Suprapubic skin (tissue), 4 donors: ENCODE measurements around the gene RIMS1. TPM values are rescaled to one million over a fixed set of nuclear protein-coding genes. Genes with fewer than 3 reads are reported as not detected.

Experiments used
- DNase-seq, 2 donors: peaks; one replicate each; pipeline ENCODE4 v3.0.0-alpha.2; 2019; ENCODE audit warnings: low spot score in 2 of 2
- H3K27ac ChIP-seq: fragments of 200-600 bp; sonication (generic); one replicate; pipeline ENCODE4 v1.5.1; 2019
- H3K27me3 ChIP-seq: fragments of 200-600 bp; sonication (generic); one replicate; pipeline ENCODE4 v1.5.1; 2019
- H3K36me3 ChIP-seq: fragments of 200-600 bp; sonication (generic); one replicate; pipeline ENCODE4 v1.5.1; 2019
- H3K4me1 ChIP-seq: fragments of 200-600 bp; sonication (generic); one replicate; pipeline ENCODE4 v1.5.1; 2019
- H3K4me3 ChIP-seq: fragments of 200-600 bp; sonication (generic); one replicate; pipeline ENCODE4 v1.5.1; 2019; ENCODE audit warnings: mild to moderate bottlenecking
- H3K9me3 ChIP-seq: fragments of 200-600 bp; sonication (generic); one replicate; pipeline ENCODE4 v1.5.1; 2019
- EP300 ChIP-seq: sonication (generic); formaldehyde crosslinking; IDR thresholded peaks from one replicate; pipeline ENCODE4 v1.6.1; 2017; ENCODE audit warnings: antibody characterized with exemption
- POLR2A ChIP-seq, 2 donors: fragments of 450-650 bp; IDR thresholded peaks; one replicate each; pipeline ENCODE4 v1.6.1; 2017; ENCODE audit warnings: antibody characterized with exemption in 2 of 2, mild to moderate bottlenecking in 2 of 2, moderate library complexity in 2 of 2
- POLR2AphosphoS5 ChIP-seq, 3 donors: sonication (generic); formaldehyde crosslinking; IDR thresholded peaks; one replicate each; pipeline ENCODE4 v1.6.1; 2017; ENCODE audit warnings: antibody characterized with exemption in 3 of 3
- WGBS: methylation state at CpG from one replicate; pipeline ENCODE4 v1.1.5; 2018; 5-methylcytosine and 5-hydroxymethylcytosine counted together
- total RNA-seq, 4 donors: library from RNA; depleted of rRNA; stranded (reverse); fragments of >200 nt; gene quantifications; one replicate each; pipeline ENCODE4 v1.1.0, GENCODE V29; 2016
- TF ChIP-seq, protein P1 (sequence below), 2 donors: fragments of 200-600 bp in 1 of 2; fragments of 450-650 bp in 1 of 2; sonication (generic) in 1 of 2; IDR thresholded peaks; one replicate each; pipeline ENCODE4 v1.5.1; 2016 to 2019; ENCODE audit warnings: antibody characterized with exemption in 2 of 2, mild to moderate bottlenecking in 1 of 2, moderate library complexity in 1 of 2

The RIMS1 gene
- total RNA-seq, 4 donors from 2014 or later = 2.9 to 9.7 (median 4.5) TPM

DNA sequence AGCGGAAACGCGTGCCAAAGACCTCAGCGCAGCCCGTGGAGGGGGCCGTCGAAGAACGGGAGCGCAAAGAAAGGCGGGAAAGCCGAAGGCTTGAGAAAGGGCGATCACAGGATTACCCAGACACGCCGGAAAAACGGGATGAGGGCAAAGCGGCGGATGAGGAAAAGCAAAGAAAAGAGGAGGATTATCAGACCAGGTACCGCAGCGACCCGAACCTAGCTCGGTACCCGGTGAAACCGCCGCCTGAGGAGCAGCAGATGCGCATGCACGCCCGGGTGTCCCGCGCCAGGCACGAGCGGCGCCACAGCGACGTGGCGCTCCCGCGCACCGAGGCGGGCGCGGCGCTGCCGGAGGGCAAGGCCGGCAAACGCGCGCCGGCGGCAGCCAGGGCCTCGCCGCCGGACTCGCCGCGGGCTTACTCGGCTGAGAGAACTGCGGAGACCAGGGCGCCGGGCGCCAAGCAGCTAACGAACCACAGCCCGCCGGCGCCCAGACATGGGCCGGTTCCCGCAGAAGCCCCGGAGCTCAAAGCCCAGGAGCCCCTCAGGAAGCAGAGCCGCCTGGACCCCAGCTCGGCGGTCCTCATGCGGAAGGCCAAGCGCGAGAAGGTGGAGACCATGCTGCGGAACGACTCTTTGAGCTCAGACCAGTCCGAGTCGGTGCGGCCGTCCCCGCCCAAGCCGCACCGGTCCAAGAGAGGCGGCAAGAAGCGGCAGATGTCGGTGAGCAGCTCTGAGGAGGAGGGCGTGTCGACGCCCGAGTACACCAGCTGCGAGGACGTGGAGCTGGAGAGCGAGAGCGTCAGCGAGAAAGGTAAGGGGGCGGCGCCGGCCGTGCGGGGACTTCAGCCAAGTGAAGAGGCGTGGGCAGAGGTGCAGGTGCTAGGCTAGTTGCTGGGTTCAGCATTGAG is 296.2 kb downstream of the RIMS1 start:
- Histone ChIP-seq H3K4me3 (peak overlapping the region; percentile 49), H3K27ac (no peak overlapping the region), H3K9me3 (no peaks in the 10 kb centered on the region), H3K27me3 (peaks cover 30% of the 10 kb centered on the region), H3K36me3 (no peaks in the 10 kb centered on the region), H3K4me1 (peaks cover 12% of the 10 kb centered on the region)
- no peak for TF ChIP-seq EP300
- TF ChIP-seq POLR2A (IDR thresholded peaks at IDR 0.05) = no peak
- TF ChIP-seq POLR2AphosphoS5 (IDR thresholded peaks at IDR 0.05) = no peak
- TF ChIP-seq, protein P1, sequence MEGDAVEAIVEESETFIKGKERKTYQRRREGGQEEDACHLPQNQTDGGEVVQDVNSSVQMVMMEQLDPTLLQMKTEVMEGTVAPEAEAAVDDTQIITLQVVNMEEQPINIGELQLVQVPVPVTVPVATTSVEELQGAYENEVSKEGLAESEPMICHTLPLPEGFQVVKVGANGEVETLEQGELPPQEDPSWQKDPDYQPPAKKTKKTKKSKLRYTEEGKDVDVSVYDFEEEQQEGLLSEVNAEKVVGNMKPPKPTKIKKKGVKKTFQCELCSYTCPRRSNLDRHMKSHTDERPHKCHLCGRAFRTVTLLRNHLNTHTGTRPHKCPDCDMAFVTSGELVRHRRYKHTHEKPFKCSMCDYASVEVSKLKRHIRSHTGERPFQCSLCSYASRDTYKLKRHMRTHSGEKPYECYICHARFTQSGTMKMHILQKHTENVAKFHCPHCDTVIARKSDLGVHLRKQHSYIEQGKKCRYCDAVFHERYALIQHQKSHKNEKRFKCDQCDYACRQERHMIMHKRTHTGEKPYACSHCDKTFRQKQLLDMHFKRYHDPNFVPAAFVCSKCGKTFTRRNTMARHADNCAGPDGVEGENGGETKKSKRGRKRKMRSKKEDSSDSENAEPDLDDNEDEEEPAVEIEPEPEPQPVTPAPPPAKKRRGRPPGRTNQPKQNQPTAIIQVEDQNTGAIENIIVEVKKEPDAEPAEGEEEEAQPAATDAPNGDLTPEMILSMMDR (IDR thresholded peaks at IDR 0.05) = no peak
- 5% methylated on average over 68 of the region's 100 CpGs for WGBS
- DNase-seq = no peak

DNA sequence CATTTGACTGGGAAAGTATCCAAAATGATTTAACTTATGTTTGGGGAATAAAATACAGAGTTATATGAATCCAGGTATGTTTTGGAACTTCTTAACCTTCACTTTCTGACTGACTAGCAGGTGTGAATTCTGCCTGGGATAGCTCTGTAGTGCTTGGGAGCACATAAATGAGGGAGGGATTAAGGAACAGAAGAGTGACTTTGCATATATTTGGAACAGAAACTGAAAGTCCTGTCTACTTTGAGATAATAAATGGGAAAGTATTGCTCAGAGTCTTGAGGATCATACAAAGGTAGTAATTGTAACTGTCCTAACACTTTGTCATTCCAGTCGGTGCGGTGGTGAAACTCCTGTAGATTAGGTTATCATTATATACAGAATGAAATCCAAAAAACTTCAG is 317.6 kb downstream of the RIMS1 start:
- TF ChIP-seq POLR2AphosphoS5 (IDR thresholded peaks at IDR 0.05) (no peak), POLR2A (IDR thresholded peaks at IDR 0.05) (no peak), EP300 (no peak)
- TF ChIP-seq, protein P1 (IDR thresholded peaks at IDR 0.05) = no peak
- H3K27ac ChIP-seq = no peak overlapping the region
- WGBS = 82% methylated on average over 2 of the region's 2 CpGs

DNA sequence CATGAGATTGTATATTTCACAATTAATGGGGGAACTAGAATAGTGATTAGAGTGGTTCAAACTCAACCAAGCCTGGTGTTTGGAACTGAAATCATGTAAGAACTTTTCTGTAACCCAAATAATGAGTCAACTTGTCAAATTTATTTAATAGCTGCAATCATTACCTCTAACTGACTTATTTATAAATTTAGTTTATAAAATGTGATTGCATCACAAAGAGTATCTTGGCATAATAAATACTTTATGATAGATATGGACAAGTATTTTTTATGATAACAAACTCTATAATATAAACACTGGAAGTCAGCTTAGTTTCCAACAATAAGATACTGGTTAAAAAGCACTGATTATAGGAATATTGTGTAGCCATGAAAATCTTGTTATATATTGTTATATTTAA is 319.1 kb downstream of the RIMS1 start:
- Histone ChIP-seq H3K27ac (no peak overlapping the region), H3K36me3 (no peaks in the 10 kb centered on the region), H3K27me3 (no peaks in the 10 kb centered on the region), H3K4me1 (no peaks in the 10 kb centered on the region), H3K9me3 (no peaks in the 10 kb centered on the region), H3K4me3 (no peak overlapping the region)
- no peak for DNase-seq
- TF ChIP-seq, protein P1 (IDR thresholded peaks at IDR 0.05) = no peak
- TF ChIP-seq POLR2A (IDR thresholded peaks at IDR 0.05) (no peak), POLR2AphosphoS5 (IDR thresholded peaks at IDR 0.05) (no peak), EP300 (no peak)

More for the DNA sequence above, 317.6 kb downstream of the RIMS1 start:
- H3K4me3 ChIP-seq = no peak overlapping the region
- no peaks in the 10 kb centered on the region for H3K4me1 ChIP-seq
- no peaks in the 10 kb centered on the region for H3K36me3 ChIP-seq
- H3K9me3 ChIP-seq = no peaks in the 10 kb centered on the region
- no peaks in the 10 kb centered on the region for H3K27me3 ChIP-seq
- DNase-seq = no peak

DNA sequence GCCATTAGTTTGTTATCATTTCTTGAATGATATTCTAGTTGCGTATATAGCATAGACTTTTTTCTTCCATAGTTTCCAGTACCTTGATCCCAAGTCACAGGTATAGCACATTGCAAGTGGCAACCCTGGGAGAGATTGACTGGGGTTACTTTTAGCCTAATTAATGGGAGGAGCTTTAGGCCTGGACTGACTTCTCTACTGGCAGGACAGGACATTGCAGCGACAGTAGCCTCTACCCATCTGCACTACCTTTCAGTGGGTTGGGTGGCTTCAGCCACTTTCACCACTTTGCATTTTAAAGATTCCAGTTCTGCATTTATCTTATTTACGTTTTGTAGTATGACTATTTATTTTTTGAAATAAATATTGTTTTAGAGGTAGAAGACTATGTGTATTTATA is 320.3 kb downstream of the RIMS1 start:
- TF ChIP-seq, protein P1 (IDR thresholded peaks at IDR 0.05) = no peak
- TF ChIP-seq POLR2AphosphoS5 (IDR thresholded peaks at IDR 0.05) (no peak), EP300 (no peak), POLR2A (IDR thresholded peaks at IDR 0.05) (no peak)
- 49% methylated on average over 3 of the region's 3 CpGs for WGBS

DNA sequence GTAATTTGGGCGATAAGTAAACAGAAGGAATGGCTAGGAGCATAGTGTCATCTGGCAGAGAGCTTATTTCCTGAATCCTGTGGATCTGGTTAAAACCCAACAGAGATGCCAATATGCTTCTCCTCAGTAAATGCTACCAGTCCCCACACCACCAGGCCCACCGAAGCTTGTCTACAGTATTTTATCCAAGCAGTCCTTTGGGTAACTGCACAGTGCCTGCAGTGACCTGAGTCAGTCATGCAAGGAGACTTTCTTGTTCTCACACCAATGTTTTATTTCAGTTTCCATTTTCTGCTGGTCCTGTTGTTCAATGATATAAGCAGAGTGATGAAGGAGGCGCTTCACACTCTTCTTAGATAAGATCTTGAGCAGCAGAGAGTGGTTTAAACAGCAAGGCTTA is 326.3 kb downstream of the RIMS1 start:
- no peak overlapping the region for H3K27ac ChIP-seq
- WGBS = 37% methylated on average over 3 of the region's 3 CpGs
- TF ChIP-seq, protein P1 (IDR thresholded peaks at IDR 0.05) = no peak
- no peak for TF ChIP-seq POLR2A (IDR thresholded peaks at IDR 0.05)
- TF ChIP-seq EP300 = no peak
- no peak for TF ChIP-seq POLR2AphosphoS5 (IDR thresholded peaks at IDR 0.05)

More for the DNA sequence above, 320.3 kb downstream of the RIMS1 start:
- Histone ChIP-seq H3K9me3 (no peaks in the 10 kb centered on the region), H3K27me3 (no peaks in the 10 kb centered on the region), H3K27ac (no peak overlapping the region), H3K4me1 (no peaks in the 10 kb centered on the region), H3K36me3 (no peaks in the 10 kb centered on the region), H3K4me3 (no peak overlapping the region)
- no peak for DNase-seq

More for the DNA sequence above, 326.3 kb downstream of the RIMS1 start:
- Histone ChIP-seq H3K27me3 (no peaks in the 10 kb centered on the region), H3K36me3 (no peaks in the 10 kb centered on the region), H3K4me3 (no peak overlapping the region), H3K4me1 (no peaks in the 10 kb centered on the region), H3K9me3 (no peaks in the 10 kb centered on the region)
- no peak for DNase-seq
